Naive thymus-derived CD8-positive, alpha-beta T cell (primary cell): Measurements from ENCODE around the gene LRRC36. TPM values are rescaled to one million over a fixed set of nuclear protein-coding genes. Genes with fewer than 3 reads are reported as not detected.

Experiments
- ATAC-seq, 2 donors: fragments of 150-1000 bp; cut with Tn5 transposase in 1 of 2; sonication (Bioruptor Pico), chemical (Tn5 transposase) in 1 of 2; 1 replicate in 1 of 2; 2 replicates in 1 of 2; pipeline ENCODE4 v1.10.0; 2021; ENCODE audit warnings: mild to moderate bottlenecking in 2 of 2, moderate library complexity in 2 of 2
- POLR2A ChIA-PET: fragments of 350-600 bp; sonication (Branson Sonifier 250); formaldehyde crosslinking; loops from one replicate; lab custom pipeline; 2021; ENCODE audit warnings: antibody characterized with exemption; lab: Charles Lee
- DNase-seq, 10 donors: peaks; one replicate each; pipeline versions ENCODE4 v3.0.0 to v3.0.0-alpha.2; 2020 to 2022
- H3K27ac Mint-ChIP-seq, 10 donors: one replicate each; pipeline ENCODE4 v1.8.0; 2020 to 2022; ENCODE audit warnings: mild to moderate bottlenecking in 10 of 10, mixed read lengths in 10 of 10, moderate library complexity in 4 of 10, inconsistent platforms in 1 of 10
- H3K27me3 Mint-ChIP-seq, 5 donors: one replicate each; pipeline ENCODE4 v1.8.0; 2021 to 2022; ENCODE audit warnings: mixed read lengths in 5 of 5
- H3K36me3 Mint-ChIP-seq, 3 donors: one replicate each; pipeline ENCODE4 v1.8.0; 2020 to 2022; ENCODE audit warnings: mixed read lengths in 3 of 3, mild to moderate bottlenecking in 2 of 3, inconsistent platforms in 1 of 3
- H3K4me1 Mint-ChIP-seq, 4 donors: one replicate each; pipeline ENCODE4 v1.8.0; 2021 to 2022; ENCODE audit warnings: mixed read lengths in 4 of 4
- H3K4me3 Mint-ChIP-seq, 10 donors: one replicate each; pipeline ENCODE4 v1.8.0; 2020 to 2022; ENCODE audit warnings: mild to moderate bottlenecking in 10 of 10, mixed read lengths in 10 of 10, moderate library complexity in 6 of 10, inconsistent platforms in 1 of 10
- H3K9me3 Mint-ChIP-seq, 9 donors: one replicate each; pipeline ENCODE4 v1.8.0; 2020 to 2022; ENCODE audit warnings: mixed read lengths in 9 of 9, mild to moderate bottlenecking in 3 of 9, inconsistent platforms in 1 of 9, moderate library complexity in 1 of 9
- polyA plus RNA-seq, 3 donors: library from polyadenylated mRNA; unstranded; fragments of 300-500 nt; fragmentation: Illumina TruSeq; gene quantifications; one replicate each; pipeline ENCODE4 v1.2.3, GENCODE V29; 2021
- total RNA-seq, 8 experiments: library from RNA in 2 of 8; stranded (reverse) in 2 of 8; gene quantifications; one replicate each; pipeline ENCODE4 v1.2.3 and lab custom pipeline; 2021 to 2026

LRRC36 gene
- total and polyA plus RNA-seq, 5 experiments from 2014 or later: 0.49 TPM; not detected in 4

GRCh38 chr16:67388591-67388990, 62.0 kb downstream of the LRRC36 start:
- Mint-ChIP-seq H3K36me3 (no peaks in the 10 kb centered on the region), H3K27ac (no peak overlapping the region), H3K4me3 (no peak overlapping the region), H3K9me3 (no peaks in the 10 kb centered on the region), H3K4me1 (peaks cover under 1 to 19% (median 4%) of the 10 kb centered on the region in 4 donors), H3K27me3 (peaks cover 1 to 13% (median 11%) of the 10 kb centered on the region in 5 donors)
- ATAC-seq (no peak), DNase-seq (no peak)
- POLR2A ChIA-PET: interaction anchor here (1.5 kb wide), 1 partner anchor 9 kb away, joined by 3 read pairs; no protein-coding TSS in a partner anchor

DNA sequence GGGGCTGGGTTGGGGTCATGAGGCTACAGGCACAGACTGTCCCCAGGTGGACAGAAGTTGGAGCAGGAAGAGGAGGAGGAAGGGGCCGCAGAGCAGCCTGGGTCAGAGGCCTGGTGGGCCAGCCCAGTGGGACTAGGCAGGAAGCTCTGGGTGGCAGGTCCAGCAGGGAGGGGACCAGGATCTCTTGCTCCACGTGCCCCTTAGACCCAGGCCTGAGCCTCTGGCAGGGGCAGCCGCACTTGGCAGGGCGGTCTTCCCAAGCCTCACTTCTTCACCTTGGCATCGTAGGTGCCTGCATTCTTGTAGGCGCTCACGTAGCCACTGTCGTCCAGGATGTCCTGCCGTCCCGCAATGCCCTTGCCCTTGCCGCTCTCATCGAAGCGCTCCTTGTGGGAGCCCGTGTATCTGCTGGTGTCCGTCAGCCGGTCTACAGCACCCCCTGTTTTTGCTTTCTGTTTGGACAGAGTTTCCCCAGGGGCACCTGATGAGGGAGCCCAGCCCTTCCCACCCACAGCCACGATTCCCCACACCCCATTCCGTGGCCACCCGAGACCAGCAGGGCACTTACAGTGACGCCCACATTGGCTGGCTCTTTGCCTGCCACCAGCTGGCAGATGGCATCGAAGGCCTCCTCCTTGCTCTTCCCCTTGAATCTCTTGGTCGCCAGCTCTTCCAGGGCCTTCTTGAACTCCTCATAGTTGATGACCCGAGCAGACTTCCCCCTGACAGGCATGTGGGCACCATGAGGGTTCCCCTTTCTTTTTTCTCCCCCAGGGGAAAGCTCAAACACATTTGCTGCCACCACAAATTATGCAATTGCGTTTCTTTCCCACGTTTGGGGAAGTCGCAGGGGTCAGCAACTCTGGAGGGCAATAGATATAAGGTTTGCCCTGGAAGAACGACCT, 63.5 kb downstream of the LRRC36 start:
- Mint-ChIP-seq H3K27me3 (peaks cover 5 to 27% (median 19%) of the 10 kb centered on the region in 5 donors), H3K36me3 (peaks cover 0 to 2% (median 0%) of the 10 kb centered on the region in 3 donors), H3K9me3 (no peaks in the 10 kb centered on the region), H3K4me3 (no peak overlapping the region), H3K4me1 (peaks cover 7 to 25% (median 10%) of the 10 kb centered on the region in 4 donors), H3K27ac (peak overlapping the region in 2 of 10 donors; percentile 66 to 76)
- DNase-seq (no peak), ATAC-seq (no peak)
- POLR2A ChIA-PET: no interaction called here

- H3K27ac Mint-ChIP-seq: no peak overlapping the region
- POLR2A ChIA-PET: no interaction called here
- DNase-seq: no peak
- H3K4me3 Mint-ChIP-seq: no peak overlapping the region
- H3K27me3 Mint-ChIP-seq: peaks cover 5 to 34% (median 19%) of the 10 kb centered on the region in 5 donors
- ATAC-seq: no peak
- H3K4me1 Mint-ChIP-seq: peaks cover 9 to 25% (median 10%) of the 10 kb centered on the region in 4 donors
- H3K36me3 Mint-ChIP-seq: peaks cover 0 to 2% (median 0%) of the 10 kb centered on the region in 3 donors
- no peaks in the 10 kb centered on the region for H3K9me3 Mint-ChIP-seq
Measured at GRCh38 chr16:67390816-67391423, 64.3 kb downstream of the LRRC36 start.

GRCh38 chr16:67391424-67392300, 65.0 kb downstream of the LRRC36 start:
- Mint-ChIP-seq H3K9me3 (no peaks in the 10 kb centered on the region), H3K4me3 (peak overlapping the region in 3 of 10 donors; percentile 11 to 26 (median 22)), H3K27ac (peak overlapping the region in 2 of 10 donors; percentile 67 to 78), H3K36me3 (peaks cover 0 to 2% (median 0%) of the 10 kb centered on the region in 3 donors), H3K27me3 (peaks cover 5 to 36% (median 19%) of the 10 kb centered on the region in 5 donors), H3K4me1 (peaks cover 9 to 25% (median 10%) of the 10 kb centered on the region in 4 donors)
- POLR2A ChIA-PET: no interaction called here
- no peak for DNase-seq
- ATAC-seq: no peak

DNA sequence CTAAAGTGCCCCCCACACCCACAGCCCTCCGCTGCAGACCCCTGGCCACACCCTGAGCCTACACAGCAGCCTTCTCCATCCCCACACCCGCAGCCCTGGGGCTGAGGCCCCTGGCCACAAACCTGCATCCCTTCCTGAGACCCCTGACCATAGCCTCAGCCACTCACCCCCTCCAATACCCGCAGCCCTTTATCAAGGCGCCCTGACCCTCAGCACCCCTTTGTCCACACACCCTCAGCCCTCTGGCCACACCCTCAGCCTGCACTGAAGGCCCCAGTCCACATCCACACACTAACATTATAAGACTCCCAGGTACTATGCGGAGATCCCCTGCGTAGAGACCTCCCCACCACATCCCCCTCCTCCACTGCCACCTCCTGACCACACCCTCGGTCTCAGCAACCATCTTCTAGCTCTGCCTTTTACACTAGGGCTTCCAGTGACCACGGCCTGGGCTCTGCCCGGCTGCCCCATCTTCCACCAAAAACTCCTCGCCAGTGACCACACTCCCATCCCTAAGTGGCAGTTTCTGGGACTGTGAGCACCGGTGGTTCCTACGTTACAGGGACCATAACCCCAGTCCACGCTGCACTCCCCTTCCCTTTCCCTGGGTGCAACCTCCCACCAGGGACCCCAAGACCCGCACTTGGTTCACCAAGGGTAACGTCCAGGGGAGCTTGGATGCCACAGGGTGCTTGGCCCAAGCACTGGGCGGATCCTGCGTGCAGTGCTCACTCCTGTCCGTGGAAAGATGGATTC, 65.9 kb downstream of the LRRC36 start:
- no peak for ATAC-seq
- Mint-ChIP-seq H3K4me3 (peak overlapping the region in 3 of 10 donors; percentile 26 to 57 (median 36)), H3K27me3 (peaks cover 5 to 44% (median 19%) of the 10 kb centered on the region in 5 donors), H3K4me1 (peaks cover 9 to 25% (median 10%) of the 10 kb centered on the region in 4 donors), H3K9me3 (no peaks in the 10 kb centered on the region), H3K27ac (peak overlapping the region in 2 of 10 donors; percentile 53 to 67), H3K36me3 (peaks cover 0 to 2% (median 0%) of the 10 kb centered on the region in 3 donors)
- no peak for DNase-seq
- POLR2A ChIA-PET: no interaction called here

GRCh38 chr16:67393111-67393787, 66.6 kb downstream of the LRRC36 start, which contains the start of gene TPPP3:
Gene TPPP3 (minus strand): TSS chr16:67393498. CDS start chr16:67391111, 2,387 bp downstream.
- Mint-ChIP-seq H3K27ac (peak within 1 kb of the TSS in 3 of 10 donors; percentile 53 to 78 (median 67)), H3K4me3 (peak within 1 kb of the TSS; percentile 48 to 92 (median 70)), H3K27me3 (peaks cover 5 to 45% (median 19%) of the 10 kb centered on the region in 5 donors), H3K4me1 (peaks cover 9 to 25% (median 10%) of the 10 kb centered on the region in 4 donors), H3K9me3 (no peaks in the 10 kb centered on the region), H3K36me3 (peaks cover 0 to 2% (median 0%) of the 10 kb centered on the region in 3 donors)
- DNase-seq (peak in 6 of 10 donors; percentile 12 to 72 (median 31)), ATAC-seq (peak; percentile 71 to 72)
- POLR2A ChIA-PET: no interaction called here

- peaks cover 5 to 45% (median 19%) of the 10 kb centered on the region in 5 donors for H3K27me3 Mint-ChIP-seq
- POLR2A ChIA-PET: no interaction called here
- ATAC-seq (peak; percentile 9 to 43), DNase-seq (no peak)
- H3K4me3 Mint-ChIP-seq: peak overlapping the region; percentile 48 to 92 (median 70)
- H3K9me3 Mint-ChIP-seq: no peaks in the 10 kb centered on the region
- H3K36me3 Mint-ChIP-seq: peaks cover 0 to 2% (median 0%) of the 10 kb centered on the region in 3 donors
- no peak overlapping the region for H3K27ac Mint-ChIP-seq
- H3K4me1 Mint-ChIP-seq: peaks cover 9 to 25% (median 10%) of the 10 kb centered on the region in 4 donors
Measured at GRCh38 chr16:67393788-67394154, 67.2 kb downstream of the LRRC36 start.

DNA sequence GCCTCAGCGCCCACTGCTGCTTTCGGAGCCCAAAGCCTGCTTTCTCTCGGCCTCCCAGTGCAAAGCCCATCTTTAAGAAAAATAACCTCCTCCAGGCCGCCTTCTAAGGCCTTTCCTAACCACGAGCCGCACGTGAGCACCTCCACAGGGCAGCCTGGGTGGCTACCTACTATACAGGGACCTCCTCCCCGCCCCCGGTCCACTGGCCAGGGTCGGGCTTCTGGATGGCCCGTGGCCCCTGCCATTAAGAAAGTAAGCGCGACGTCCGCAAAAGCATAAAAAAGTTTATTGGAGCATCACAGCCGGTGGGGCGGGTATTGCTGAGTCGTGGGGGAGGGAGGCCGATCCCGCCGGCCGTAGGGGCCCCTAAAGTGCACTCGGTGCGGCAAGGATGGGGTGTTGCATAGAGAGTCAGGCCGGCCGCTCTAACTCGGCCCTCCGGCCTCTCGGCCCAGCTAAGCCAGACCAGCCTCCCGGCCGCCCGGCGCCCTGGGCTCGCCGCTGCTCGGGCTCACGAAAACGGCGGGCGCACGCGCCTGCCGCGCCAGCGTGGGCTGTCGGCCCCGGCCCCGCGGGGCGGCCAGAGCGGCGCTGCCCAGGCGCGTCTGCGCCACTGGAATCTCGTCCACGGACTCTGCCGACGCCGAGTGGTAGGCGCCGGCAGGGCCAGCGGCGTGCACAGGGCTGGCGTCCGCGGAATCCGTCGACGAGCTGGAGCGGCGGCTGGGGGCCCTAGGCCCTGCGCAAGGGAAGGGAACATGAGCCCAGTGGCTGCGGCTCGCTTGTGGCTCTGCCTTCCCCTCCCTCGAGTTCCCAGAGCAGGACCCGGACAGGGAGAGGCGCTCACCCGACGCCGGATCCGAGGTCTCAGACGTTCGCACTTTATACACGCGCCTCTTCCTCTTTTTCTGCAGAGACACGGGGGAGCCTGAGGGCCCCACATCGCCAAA, 67.8 kb downstream of the LRRC36 start:
- DNase-seq (peak in 1 of 10 donors; percentile 14), ATAC-seq (peak; percentile 27 to 39)
- Mint-ChIP-seq H3K4me3 (peak overlapping the region; percentile 48 to 92 (median 70)), H3K27ac (peak overlapping the region in 1 of 10 donors; percentile 78), H3K36me3 (peaks cover 0 to 2% (median 0%) of the 10 kb centered on the region in 3 donors), H3K9me3 (no peaks in the 10 kb centered on the region), H3K4me1 (peaks cover 9 to 25% (median 10%) of the 10 kb centered on the region in 4 donors), H3K27me3 (peaks cover 5 to 45% (median 19%) of the 10 kb centered on the region in 5 donors)
- POLR2A ChIA-PET: no interaction called here

- DNase-seq (no peak), ATAC-seq (no peak)
- Mint-ChIP-seq H3K27ac (no peak overlapping the region), H3K36me3 (peaks cover 0 to 2% (median 0%) of the 10 kb centered on the region in 3 donors), H3K4me1 (peaks cover 9 to 25% (median 10%) of the 10 kb centered on the region in 4 donors), H3K27me3 (peaks cover 5 to 47% (median 19%) of the 10 kb centered on the region in 5 donors), H3K4me3 (peak overlapping the region in 4 of 10 donors; percentile 16 to 36 (median 28)), H3K9me3 (no peaks in the 10 kb centered on the region)
- POLR2A ChIA-PET: no interaction called here
Measured at GRCh38 chr16:67395105-67395457, 68.5 kb downstream of the LRRC36 start.
